GM19351 (cell line): ENCODE results near the gene ELK3.

ENCODE experiments used
- ATAC-seq: cut with Tn5 transposase; IDR thresholded peaks from one replicate; pipeline ENCODE4 v1.9.1; 2021; ENCODE audit warnings: mild to moderate bottlenecking, moderate library complexity; ENCODE audit not compliant: unreplicated experiment

ELK3 gene

GRCh38 chr12:96193725-96194575 is at the start of gene ELK3:
ELK3 (plus strand) TSS chr12:96194375.
- ATAC-seq, result peak; percentile 47

GRCh38 chr12:96146747-96147146 is 47.4 kb upstream of the ELK3 start:
- ATAC-seq, result no peak

GRCh38 chr12:96150442-96150841 is 43.7 kb upstream of the ELK3 start:
- ATAC-seq, result no peak

- no peak for ATAC-seq
Measured at GRCh38 chr12:96152164-96152563, 42.0 kb upstream of the ELK3 start.

- ATAC-seq, result no peak
Measured at GRCh38 chr12:96153131-96153725, 40.9 kb upstream of the ELK3 start.

- no peak for ATAC-seq
Measured at GRCh38 chr12:96155181-96155580, 39.0 kb upstream of the ELK3 start.

- ATAC-seq, result no peak
Measured at GRCh38 chr12:96155781-96156180, 38.4 kb upstream of the ELK3 start.

GRCh38 chr12:96156211-96156610 is 38.0 kb upstream of the ELK3 start:
- ATAC-seq, result no peak

- ATAC-seq, result no peak
Measured at GRCh38 chr12:96157427-96157826, 36.7 kb upstream of the ELK3 start.

- ATAC-seq, result no peak
Measured at GRCh38 chr12:96164951-96165811, 29.0 kb upstream of the ELK3 start.

- ATAC-seq, result no peak
Measured at GRCh38 chr12:96166765-96167164, 27.4 kb upstream of the ELK3 start.

- no peak for ATAC-seq
Measured at GRCh38 chr12:96167492-96167891, 26.7 kb upstream of the ELK3 start.

GRCh38 chr12:96170328-96170727 is 23.8 kb upstream of the ELK3 start:
- ATAC-seq, result no peak

- no peak for ATAC-seq
Measured at GRCh38 chr12:96170762-96171161, 23.4 kb upstream of the ELK3 start.

GRCh38 chr12:96171905-96172304 is 22.3 kb upstream of the ELK3 start:
- no peak for ATAC-seq

GRCh38 chr12:96172981-96173380 is 21.2 kb upstream of the ELK3 start:
- ATAC-seq, result no peak

- ATAC-seq, result no peak
Measured at GRCh38 chr12:96176575-96176974, 17.6 kb upstream of the ELK3 start.

GRCh38 chr12:96177013-96177412 is 17.2 kb upstream of the ELK3 start:
- peak; percentile 69 for ATAC-seq

GRCh38 chr12:96183734-96184370 is 10.3 kb upstream of the ELK3 start:
- ATAC-seq, result no peak

GRCh38 chr12:96185914-96186313 is 8.3 kb upstream of the ELK3 start:
- no peak for ATAC-seq
